Neural progenitor cell (in vitro differentiated cells): ENCODE results near the gene S1PR3. TPM values are rescaled to one million over a fixed set of nuclear protein-coding genes. Genes with fewer than 3 reads are reported as not detected.
"Not testable (repeated sequence)": the region's sequence is repeated elsewhere in the genome, so short reads cannot be mapped to it uniquely, and the experiment has no call there.

Experiments used
- DNase-seq: peaks from one replicate; pipeline ENCODE4 v3.0.0-alpha.2; 2016; ENCODE audit warnings: low spot score
- H2AFZ ChIP-seq: fragments of 200-600 bp; sonication (generic); replicated peaks from 2 replicates; pipeline ENCODE4 v1.6.1; 2016; ENCODE audit warnings: antibody characterized with exemption
- H3F3A ChIP-seq: fragments of 200-600 bp; sonication (generic); 2 replicates; pipeline ENCODE4 v1.6.1; 2016; ENCODE audit warnings: antibody characterized with exemption, low read depth
- H3K27ac ChIP-seq: fragments of 200-600 bp; sonication (generic); 2 replicates; pipeline ENCODE4 v1.5.1; 2016; ENCODE audit warnings: mild to moderate bottlenecking
- H3K27me3 ChIP-seq: fragments of 200-600 bp; sonication (generic); 2 replicates; pipeline ENCODE4 v1.6.1; 2016; ENCODE audit warnings: mild to moderate bottlenecking, moderate library complexity
- H3K36me3 ChIP-seq: fragments of 200-600 bp; sonication (generic); 2 replicates; pipeline ENCODE4 v1.5.1; 2016
- H3K4me1 ChIP-seq: fragments of 200-600 bp; sonication (generic); 2 replicates; pipeline ENCODE4 v1.6.1; 2016; ENCODE audit warnings: mixed run types
- H3K4me2 ChIP-seq: fragments of 200-600 bp; sonication (generic); 2 replicates; pipeline ENCODE4 v1.6.1; 2016
- H3K4me3 ChIP-seq: fragments of 200-600 bp; sonication (generic); 2 replicates; pipeline ENCODE4 v1.5.1; 2016
- H3K79me2 ChIP-seq: fragments of 200-600 bp; sonication (generic); 2 replicates; pipeline ENCODE4 v1.6.1; 2016; ENCODE audit warnings: low read depth
- H3K9ac ChIP-seq: fragments of 200-600 bp; sonication (generic); 2 replicates; pipeline ENCODE4 v1.6.1; 2016
- H3K9me3 ChIP-seq: fragments of 200-600 bp; sonication (generic); 2 replicates; pipeline ENCODE4 v1.5.1; 2016; ENCODE audit warnings: low read depth
- H4K20me1 ChIP-seq: fragments of 200-600 bp; sonication (generic); 2 replicates; pipeline ENCODE4 v1.6.1; 2016; ENCODE audit warnings: low read depth
- H3K27ac Mint-ChIP-seq: 3 replicates; pipeline ENCODE4 v1.8.0; 2021; ENCODE audit warnings: mixed read lengths
- H3K27me3 Mint-ChIP-seq: 2 replicates; pipeline ENCODE4 v1.8.0; 2022; ENCODE audit warnings: low read depth, mild to moderate bottlenecking, inconsistent platforms, moderate library complexity, mixed read lengths; ENCODE audit not compliant: insufficient read depth
- H3K36me3 Mint-ChIP-seq: 3 replicates; pipeline ENCODE4 v1.8.0; 2021; ENCODE audit warnings: mixed read lengths
- H3K4me1 Mint-ChIP-seq: 3 replicates; pipeline ENCODE4 v1.8.0; 2021; ENCODE audit warnings: mixed read lengths
- H3K4me3 Mint-ChIP-seq: 3 replicates; pipeline ENCODE4 v1.8.0; 2021; ENCODE audit warnings: mild to moderate bottlenecking, moderate library complexity, mixed read lengths
- H3K9me3 Mint-ChIP-seq: 3 replicates; pipeline ENCODE4 v1.8.0; 2020; ENCODE audit warnings: mixed read lengths
- EZH2 ChIP-seq: fragments of 200-600 bp; sonication (generic); IDR thresholded peaks from 2 replicates; pipeline ENCODE4 v1.6.1; 2017; ENCODE audit warnings: antibody characterized with exemption, mild to moderate bottlenecking, moderate library complexity
- EZH2phosphoT487 ChIP-seq: fragments of 200-600 bp; sonication (generic); IDR thresholded peaks from 2 replicates; pipeline ENCODE4 v1.6.1; 2017; ENCODE audit warnings: antibody characterized with exemption
- total RNA-seq: library from RNA; depleted of rRNA; stranded (reverse); fragments of >200 nt; gene quantifications from 2 replicates; pipeline ENCODE4 v1.2.3, GENCODE V29; 2015; ENCODE audit warnings: low replicate concordance
- TF ChIP-seq, protein P1 (sequence below): fragments of 200-600 bp; sonication (generic); IDR thresholded peaks from 2 replicates; pipeline ENCODE4 v1.5.1; 2017; ENCODE audit warnings: antibody characterized with exemption, mild to moderate bottlenecking

The S1PR3 gene
- 21.6 and 29.4 TPM in 2 replicates for total RNA-seq

DNA sequence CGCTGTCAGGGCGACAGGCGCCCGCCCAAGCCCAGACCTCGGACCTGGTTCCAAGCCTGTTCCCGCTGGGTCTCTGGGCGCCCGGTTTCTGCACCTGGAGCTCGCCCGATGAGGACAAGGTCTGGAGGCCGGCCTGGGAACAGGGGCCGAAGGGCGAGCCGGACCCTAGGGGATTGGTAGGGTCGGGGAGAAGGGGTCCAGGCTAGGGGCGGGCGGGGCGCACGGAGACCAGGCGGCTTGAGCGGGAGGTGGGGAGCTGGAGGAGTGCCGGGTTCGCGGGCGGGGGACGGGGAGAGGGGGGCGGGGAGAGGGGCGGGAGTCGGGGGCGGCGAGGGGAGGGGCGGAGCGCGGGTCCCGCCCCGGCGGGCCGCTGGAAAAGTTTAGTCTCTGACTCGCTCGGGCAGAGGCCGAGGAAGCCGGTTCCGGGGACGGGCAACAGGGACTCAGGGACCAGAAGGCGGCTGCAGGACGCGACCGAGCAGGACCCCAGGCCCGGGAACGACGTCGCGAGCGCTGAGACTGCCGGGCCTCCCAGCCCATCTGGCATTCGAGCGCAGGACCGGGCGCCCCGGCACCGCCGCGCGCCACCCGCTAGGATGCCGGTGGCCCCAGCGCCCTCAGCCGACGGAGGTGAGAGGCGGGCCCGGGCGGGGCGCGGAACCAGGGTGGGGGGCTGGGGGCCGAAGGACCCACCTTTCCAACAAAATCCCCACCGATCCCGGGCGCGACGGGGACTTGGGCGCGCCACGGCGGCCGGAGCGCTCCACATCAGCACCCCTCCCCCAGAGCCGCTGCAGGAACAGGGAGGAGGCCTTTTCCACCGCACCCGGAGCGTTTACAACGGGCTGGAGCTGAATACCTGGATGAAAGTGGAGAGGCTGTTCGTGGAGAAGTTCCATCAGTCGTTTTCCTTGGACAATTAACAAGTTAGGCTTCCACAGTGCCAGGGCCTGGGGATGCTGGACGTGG, at the start of gene S1PR3:
Gene S1PR3 (plus strand): TSS at position 403 of the 969 bp plus-strand sequence. CDS start 9,733 bp downstream, outside the sequence.
- Histone ChIP-seq H3K9me3 (no peaks in the 10 kb centered on the region), H3K27me3 (no peaks in the 10 kb centered on the region), H3K4me1 (peaks cover 32% of the 10 kb centered on the region), H3K36me3 (no peaks in the 10 kb centered on the region), H3K79me2 (peaks cover 49% of the 10 kb centered on the region), H3K27ac (peak within 1 kb of the TSS; percentile 84), H4K20me1 (peaks cover 43% of the 10 kb centered on the region), H3F3A (peaks cover 16% of the 10 kb centered on the region), H3K4me2 (peak within 1 kb of the TSS; percentile 98), H3K9ac (peak within 1 kb of the TSS; percentile 46), H3K4me3 (peak within 1 kb of the TSS; percentile 95), H2AFZ (peak within 1 kb of the TSS; percentile 66)
- Mint-ChIP-seq H3K4me3 (peak within 1 kb of the TSS; percentile 97), H3K27me3 (no peaks in the 10 kb centered on the region), H3K36me3 (peaks cover 17% of the 10 kb centered on the region), H3K27ac (peak within 1 kb of the TSS; percentile 85), H3K4me1 (peaks cover 56% of the 10 kb centered on the region), H3K9me3 (peaks cover 3% of the 10 kb centered on the region)
- peak; percentile 89 for DNase-seq
- TF ChIP-seq EZH2 = no peak
- TF ChIP-seq, protein P1, sequence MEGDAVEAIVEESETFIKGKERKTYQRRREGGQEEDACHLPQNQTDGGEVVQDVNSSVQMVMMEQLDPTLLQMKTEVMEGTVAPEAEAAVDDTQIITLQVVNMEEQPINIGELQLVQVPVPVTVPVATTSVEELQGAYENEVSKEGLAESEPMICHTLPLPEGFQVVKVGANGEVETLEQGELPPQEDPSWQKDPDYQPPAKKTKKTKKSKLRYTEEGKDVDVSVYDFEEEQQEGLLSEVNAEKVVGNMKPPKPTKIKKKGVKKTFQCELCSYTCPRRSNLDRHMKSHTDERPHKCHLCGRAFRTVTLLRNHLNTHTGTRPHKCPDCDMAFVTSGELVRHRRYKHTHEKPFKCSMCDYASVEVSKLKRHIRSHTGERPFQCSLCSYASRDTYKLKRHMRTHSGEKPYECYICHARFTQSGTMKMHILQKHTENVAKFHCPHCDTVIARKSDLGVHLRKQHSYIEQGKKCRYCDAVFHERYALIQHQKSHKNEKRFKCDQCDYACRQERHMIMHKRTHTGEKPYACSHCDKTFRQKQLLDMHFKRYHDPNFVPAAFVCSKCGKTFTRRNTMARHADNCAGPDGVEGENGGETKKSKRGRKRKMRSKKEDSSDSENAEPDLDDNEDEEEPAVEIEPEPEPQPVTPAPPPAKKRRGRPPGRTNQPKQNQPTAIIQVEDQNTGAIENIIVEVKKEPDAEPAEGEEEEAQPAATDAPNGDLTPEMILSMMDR = peak; percentile 34
- no peak for TF ChIP-seq EZH2phosphoT487

- not testable (repeated sequence) for H3K27ac ChIP-seq, H3K9ac ChIP-seq, H4K20me1 ChIP-seq, H3K9me3 ChIP-seq, H3K4me2 ChIP-seq, H3K36me3 ChIP-seq, H3K79me2 ChIP-seq, H2AFZ ChIP-seq, H3K4me3 ChIP-seq, H3K4me1 Mint-ChIP-seq, H3K27me3 ChIP-seq, H3K9me3 Mint-ChIP-seq, H3K4me3 Mint-ChIP-seq, H3K27me3 Mint-ChIP-seq, H3K4me1 ChIP-seq, DNase-seq, H3K27ac Mint-ChIP-seq, H3F3A ChIP-seq, H3K36me3 Mint-ChIP-seq
Measured at GRCh38 chr9:88941586-88941985, 49.7 kb upstream of the S1PR3 start.

GRCh38 chr9:88942411-88942810, 48.9 kb upstream of the S1PR3 start:
- Mint-ChIP-seq H3K27ac (no peak overlapping the region), H3K36me3 (no peaks in the 10 kb centered on the region), H3K4me3 (no peak overlapping the region), H3K9me3 (peaks cover 4% of the 10 kb centered on the region), H3K27me3 (no peaks in the 10 kb centered on the region), H3K4me1 (peaks cover 8% of the 10 kb centered on the region)
- Histone ChIP-seq H3K9me3 (no peaks in the 10 kb centered on the region), H3K36me3 (no peaks in the 10 kb centered on the region), H3K4me2 (no peak overlapping the region), H3K27ac (no peak overlapping the region), H3K27me3 (no peaks in the 10 kb centered on the region), H4K20me1 (no peaks in the 10 kb centered on the region), H3K9ac (no peak overlapping the region), H3K79me2 (no peaks in the 10 kb centered on the region), H3K4me3 (no peak overlapping the region), H2AFZ (no peak overlapping the region), H3K4me1 (peaks cover 7% of the 10 kb centered on the region), H3F3A (no peaks in the 10 kb centered on the region)
- TF ChIP-seq EZH2phosphoT487 (no peak), EZH2 (no peak)
- TF ChIP-seq, protein P1 = no peak
- DNase-seq = no peak
